IMR-90 (cell line): Measurements from ENCODE around the gene MRPL21. TPM values are rescaled to one million over a fixed set of nuclear protein-coding genes. Genes with fewer than 3 reads are reported as not detected.

Experiments
- ATAC-seq: fragments of 200-7000 bp; cut with Tn5 transposase; 2 replicates; pipeline ENCODE4 v1.9.1; 2020; ENCODE audit warnings: low read depth, mild to moderate bottlenecking, moderate library complexity
- BruUV-seq: library from RNA; stranded (reverse); fragments of 400-500 nt; replicated peaks from 2 replicates; lab custom pipeline; 2021; lab: Mats Ljungman, UMichigan
- CTCF ChIA-PET: fragments of 300-600 bp; formaldehyde crosslinking; extraction: SDS; loops from one replicate; lab custom pipeline; 2021; ENCODE audit warnings: antibody characterized with exemption; lab: Yijun Ruan, JAX
- POLR2A ChIA-PET: fragments of 300-600 bp; sonication (Branson Sonifier 250); formaldehyde crosslinking; loops from one replicate; lab custom pipeline; 2022; ENCODE audit warnings: antibody characterized with exemption; ENCODE audit not compliant: unreplicated experiment; lab: Charles Lee
- DNase-seq: peaks from one replicate; pipeline ENCODE4 v3.0.0; 2013
- H2AFZ ChIP-seq: replicated peaks from 2 replicates; pipeline ENCODE3; 2013; ENCODE audit warnings: low read length, mild to moderate bottlenecking; ENCODE audit not compliant: poor library complexity
- H2AK5ac ChIP-seq: 2 replicates; pipeline ENCODE4 v1.6.1; 2013; ENCODE audit warnings: low read depth, low read length, inconsistent platforms
- H2AK9ac ChIP-seq: replicated peaks from 2 replicates; pipeline ENCODE3; 2013; ENCODE audit warnings: mild to moderate bottlenecking, low read depth, low read length, moderate library complexity; ENCODE audit not compliant: poor library complexity
- H2BK120ac ChIP-seq: 2 replicates; pipeline ENCODE4 v1.6.1; 2013; ENCODE audit warnings: low read depth, low read length, inconsistent platforms
- H2BK15ac ChIP-seq: 3 replicates; pipeline ENCODE4 v1.6.1; 2013; ENCODE audit warnings: low read depth, low read length, inconsistent platforms
- H2BK20ac ChIP-seq: 2 replicates; pipeline ENCODE4 v1.6.1; 2013; ENCODE audit warnings: low read depth, mild to moderate bottlenecking, inconsistent platforms, low read length, moderate library complexity
- H2BK5ac ChIP-seq: 2 replicates; pipeline ENCODE4 v1.6.1; 2013; ENCODE audit warnings: mild to moderate bottlenecking, low read depth, low read length, inconsistent platforms; ENCODE audit not compliant: poor library complexity, severe bottlenecking
- H3K14ac ChIP-seq: replicated peaks from 2 replicates; pipeline ENCODE4 v1.6.1; 2013; ENCODE audit warnings: low read depth, low read length, inconsistent platforms
- H3K18ac ChIP-seq: 2 replicates; pipeline ENCODE4 v1.6.1; 2013; ENCODE audit warnings: low read depth, low read length, control low read depth
- H3K23ac ChIP-seq: 2 replicates; pipeline ENCODE4 v1.6.1; 2013; ENCODE audit warnings: low read depth, low read length, inconsistent platforms
- H3K27ac ChIP-seq: 2 replicates; pipeline ENCODE4 v1.5.1; 2013; ENCODE audit warnings: mild to moderate bottlenecking, control low read depth, low read length; ENCODE audit not compliant: insufficient read depth
- H3K27me3 ChIP-seq: 2 replicates; pipeline ENCODE4 v1.6.1; 2013; ENCODE audit warnings: low read length; ENCODE audit not compliant: control insufficient read depth, insufficient read depth
- H3K36me3 ChIP-seq: 2 replicates; pipeline ENCODE4 v1.6.1; 2013; ENCODE audit warnings: low read length, mixed read lengths; ENCODE audit not compliant: control insufficient read depth, insufficient read depth
- H3K4ac ChIP-seq: 2 replicates; pipeline ENCODE4 v1.6.1; 2013; ENCODE audit warnings: low read depth, low read length, inconsistent platforms
- H3K4me1 ChIP-seq: 2 replicates; pipeline ENCODE4 v1.6.1; 2013; ENCODE audit warnings: low read length, mixed read lengths; ENCODE audit not compliant: control insufficient read depth, insufficient read depth
- H3K4me2 ChIP-seq: 2 replicates; pipeline ENCODE4 v1.6.1; 2013; ENCODE audit warnings: low read depth, mild to moderate bottlenecking, control low read depth, low read length, moderate library complexity
- H3K4me3 ChIP-seq: 2 replicates; pipeline ENCODE4 v1.5.1; 2013; ENCODE audit warnings: low read depth, mild to moderate bottlenecking, control low read depth, low read length, moderate library complexity; ENCODE audit not compliant: insufficient read depth
- H3K56ac ChIP-seq: 2 replicates; pipeline ENCODE4 v1.6.1; 2013; ENCODE audit warnings: low read length, inconsistent platforms; ENCODE audit not compliant: insufficient read depth; ENCODE audit errors: extremely low read depth
- H3K79me1 ChIP-seq, 2 experiments: 2 replicates each; pipeline ENCODE4 v1.6.1; 2013; ENCODE audit warnings: low read length in 2 of 2, inconsistent platforms in 1 of 2, low read depth in 1 of 2
- H3K9ac ChIP-seq: 2 replicates; pipeline ENCODE4 v1.6.1; 2013; ENCODE audit warnings: low read depth, low read length, control low read depth
- H3K9me1 ChIP-seq: 2 replicates; pipeline ENCODE4 v1.6.1; 2013; ENCODE audit warnings: low read length, inconsistent platforms; ENCODE audit not compliant: insufficient read depth
- H3K9me3 ChIP-seq: 2 replicates; pipeline ENCODE4 v1.6.1; 2013; ENCODE audit warnings: low read length; ENCODE audit not compliant: control insufficient read depth, insufficient read depth
- H4K20me1 ChIP-seq: 2 replicates; pipeline ENCODE4 v1.6.1; 2013; ENCODE audit warnings: low read length, inconsistent platforms; ENCODE audit not compliant: insufficient read depth
- H4K5ac ChIP-seq: 2 replicates; pipeline ENCODE4 v1.6.1; 2013; ENCODE audit warnings: mild to moderate bottlenecking, low read depth, low read length, control low read depth
- H4K8ac ChIP-seq, 2 experiments: 2 replicates each; pipeline ENCODE4 v1.6.1; 2013; ENCODE audit warnings: low read depth in 2 of 2, low read length in 2 of 2, control low read depth in 1 of 2, inconsistent platforms in 1 of 2
- H4K91ac ChIP-seq: 2 replicates; pipeline ENCODE4 v1.6.1; 2013; ENCODE audit warnings: low read depth, low read length, inconsistent platforms; ENCODE audit not compliant: insufficient read depth
- CEBPB ChIP-seq: IDR thresholded peaks from 2 replicates; pipeline ENCODE4 v1.6.1; 2012; ENCODE audit warnings: low read depth, low read length, improper control_type of control experiment
- MXI1 ChIP-seq: IDR thresholded peaks from 2 replicates; pipeline ENCODE4 v1.6.1; 2012; ENCODE audit warnings: low read depth, mild to moderate bottlenecking, low read length, moderate library complexity, borderline replicate concordance
- USF2 ChIP-seq: fragments of 150-350 bp; IDR thresholded peaks from 2 replicates; pipeline ENCODE4 v1.6.1; 2017; ENCODE audit warnings: mild to moderate bottlenecking, antibody characterized with exemption, low read length, low read depth
- WGBS, 2 experiments: methylation state at CpG; one replicate each; pipeline versions ENCODE4 v1.1.5 to v1.1.7; 2013; ENCODE audit warnings: missing lambda C conversion rate in 2 of 2; ENCODE audit not compliant: insufficient read length in 1 of 2; ENCODE audit errors: extremely low coverage in 2 of 2; 5-methylcytosine and 5-hydroxymethylcytosine counted together
- dilution Hi-C: fragments of 300-500 bp; cut with HindIII; formaldehyde crosslinking; loops from one replicate; pipeline ENCODE4 v1.14.3; 2018; ENCODE audit warnings: low sequenced_read_pairs; ENCODE audit not compliant: unreplicated experiment
- in situ Hi-C: fragments of 300-500 bp; cut with MboI; formaldehyde crosslinking; loops from 3 replicates; pipeline ENCODE4 v1.14.3; 2019; ENCODE audit warnings: low sequenced_read_pairs, inconsistent platforms, mixed read lengths
- intact Hi-C: fragments of 100-400 bp; cut with micrococcal nuclease; formaldehyde crosslinking; loops from 2 replicates; pipeline ENCODE4 v1.10.0; 2022
- polyA plus RNA-seq, 3 experiments: library from polyadenylated mRNA; depleted of rRNA; stranded (reverse); fragments of >200 nt; gene quantifications; 2 replicates each; pipeline ENCODE4 v1.2.3, GENCODE V29; 2012; ENCODE audit warnings: low replicate concordance in 1 of 3
- total RNA-seq: library from RNA; depleted of rRNA; stranded (reverse); fragments of >200 nt; gene quantifications from 2 replicates; pipeline ENCODE4 v1.2.3, GENCODE V29; 2012

The MRPL21 gene
- total and polyA plus RNA-seq, 2 of the 4 experiments (the other 2 are of a cell fraction): 19.2 to 26.3 TPM

GRCh38 chr11:68928136-68928880 lies 24.7 kb upstream of the MRPL21 start:
- H4K91ac ChIP-seq: no peak overlapping the region
- H2BK5ac ChIP-seq: no peak overlapping the region
- in situ Hi-C loops (loop anchor here (25.0 kb wide), 1 partner anchor 734 kb away; no protein-coding TSS in a partner anchor), intact Hi-C loops (no loop called here), dilution Hi-C loops (no loop called here)
- H3K9me1 ChIP-seq: no peaks in the 10 kb centered on the region; the same call in 1 of the 2 replicates
- DNase-seq (no peak), ATAC-seq (no peak)
- H3K18ac ChIP-seq: no peak overlapping the region
- no peak overlapping the region for H2AK5ac ChIP-seq
- H4K20me1 ChIP-seq: no peaks in the 10 kb centered on the region
- no peak overlapping the region for H3K14ac ChIP-seq
- peaks cover 11% of the 10 kb centered on the region for H3K9me3 ChIP-seq
- H4K8ac ChIP-seq: no peak overlapping the region
- no peak overlapping the region for H3K4me3 ChIP-seq
- no peak overlapping the region for H2BK120ac ChIP-seq
- no TSS peak for BruUV-seq
- no peak overlapping the region for H3K56ac ChIP-seq
- H2AK9ac ChIP-seq: no peak overlapping the region
- peaks cover 6 to 12% of the 10 kb centered on the region in 2 experiments; a peak in 3 of 4 replicates for H3K79me1 ChIP-seq
- no peak overlapping the region for H2BK15ac ChIP-seq
- no peaks in the 10 kb centered on the region for H3K4me1 ChIP-seq
- H3K9ac ChIP-seq: no peak overlapping the region
- no peak overlapping the region for H3K4me2 ChIP-seq
- H3K36me3 ChIP-seq: peaks cover 47% of the 10 kb centered on the region
- ChIA-PET CTCF (no interaction called here), POLR2A (no interaction called here)
- H3K27me3 ChIP-seq: no peaks in the 10 kb centered on the region
- no peak overlapping the region for H4K5ac ChIP-seq
- TF ChIP-seq MXI1: no peak
- TF ChIP-seq USF2: no peak
- TF ChIP-seq CEBPB: peak; percentile 29; the same call in 1 of the 2 replicates
- H3K4ac ChIP-seq: no peak overlapping the region
- no peak overlapping the region for H2AFZ ChIP-seq
- H3K27ac ChIP-seq: no peak overlapping the region
- WGBS, 2 experiments: 80% methylated on average over 5 of the region's 6 CpGs; no CpG with 5 or more reads in 1 of the 2 experiments
- no peak overlapping the region for H2BK20ac ChIP-seq
- H3K23ac ChIP-seq: no peak overlapping the region
